Measurements from ENCODE around the gene GINS1. TPM values are rescaled to one million over a fixed set of nuclear protein-coding genes. Genes with fewer than 3 reads are reported as not detected.

GINS1 gene
- total and polyA plus RNA-seq, 8 donors = 0.32 to 0.98 (median 0.49) TPM

- no peak for FAIRE-seq
These were observed 40.2 kb downstream of the GINS1 start for GRCh38 chr20:25447671-25448070.

GRCh38 chr20:25452333-25452732 is 44.9 kb downstream of the GINS1 start:
- 87 to 88% methylated on average over 6 of the region's 6 CpGs for WGBS, 2 donors
- no peaks in the 10 kb centered on the region for H3K36me3 ChIP-seq
- intact Hi-C loops (cut with DNase I) = no loop called here
- no peaks in the 10 kb centered on the region for H3K9me3 ChIP-seq
- H3K27ac ChIP-seq = no peak overlapping the region
- TF ChIP-seq CTCF (IDR thresholded peaks at IDR 0.05) = no peak
- FAIRE-seq = no peak
- no peak overlapping the region for H3K4me3 ChIP-seq
- H3K27me3 ChIP-seq = no peaks in the 10 kb centered on the region
- DNase-seq = no peak
- H3K4me1 ChIP-seq = no peaks in the 10 kb centered on the region
- ATAC-seq = no peak

More at GRCh38 chr20:25447671-25448070, 40.2 kb downstream of the GINS1 start:
- intact Hi-C loops (cut with DNase I) = loop anchor here in 1 of 3 donors (10.0 kb wide), 1 partner anchor 57 kb away; no protein-coding TSS in a partner anchor
- DNase-seq (no peak), ATAC-seq (no peak)
- no peak overlapping the region for H3K27ac ChIP-seq
- TF ChIP-seq CTCF (IDR thresholded peaks at IDR 0.05) = no peak
- WGBS, 2 donors = 87 to 92% methylated on average over 6 of the region's 6 CpGs
- H3K36me3 ChIP-seq = no peaks in the 10 kb centered on the region
- no peaks in the 10 kb centered on the region for H3K4me1 ChIP-seq
- no peaks in the 10 kb centered on the region for H3K9me3 ChIP-seq
- no peaks in the 10 kb centered on the region for H3K27me3 ChIP-seq
- H3K4me3 ChIP-seq = no peak overlapping the region

- FAIRE-seq = no peak
These were observed 45.8 kb downstream of the GINS1 start for GRCh38 chr20:25453035-25453810.

GRCh38 chr20:25454153-25454900 is 46.9 kb downstream of the GINS1 start:
- ATAC-seq = no peak
- WGBS, 2 donors = 93 to 94% methylated on average over 15 of the region's 15 CpGs
- no peak for FAIRE-seq

More at GRCh38 chr20:25453035-25453810, 45.8 kb downstream of the GINS1 start:
- Histone ChIP-seq H3K36me3 (no peaks in the 10 kb centered on the region), H3K9me3 (no peaks in the 10 kb centered on the region), H3K4me1 (no peaks in the 10 kb centered on the region), H3K27ac (no peak overlapping the region), H3K4me3 (no peak overlapping the region), H3K27me3 (no peaks in the 10 kb centered on the region)
- intact Hi-C loops (cut with DNase I) = no loop called here
- DNase-seq (no peak), ATAC-seq (no peak)
- no peak for TF ChIP-seq CTCF (IDR thresholded peaks at IDR 0.05)
- WGBS, 2 donors = 78 to 86% methylated on average over 25 of the region's 25 CpGs

More at GRCh38 chr20:25454153-25454900, 46.9 kb downstream of the GINS1 start:
- H3K36me3 ChIP-seq = no peaks in the 10 kb centered on the region
- no peaks in the 10 kb centered on the region for H3K9me3 ChIP-seq
- H3K27ac ChIP-seq = no peak overlapping the region
- TF ChIP-seq CTCF (IDR thresholded peaks at IDR 0.05) = no peak
- no peak for DNase-seq
- H3K27me3 ChIP-seq = no peaks in the 10 kb centered on the region
- H3K4me3 ChIP-seq = no peak overlapping the region
- intact Hi-C loops (cut with DNase I) = no loop called here
- H3K4me1 ChIP-seq = no peaks in the 10 kb centered on the region
